Measurements from ENCODE around the gene ABHD18.

GRCh38 chr4:127965062-127965802, at the start of gene ABHD18, which contains the start of gene MFSD8:
- TF ChIP-seq CTCF (IDR thresholded peaks at IDR 0.05) = peak; percentile 14 to 61 (median 42)
- peak in 3 of 4 donors; percentile 50 to 76 (median 60) for TF ChIP-seq POLR2A (IDR thresholded peaks at IDR 0.05)
